ENCODE results near the gene ZFP90. TPM values are rescaled to one million over a fixed set of nuclear protein-coding genes. Genes with fewer than 3 reads are reported as not detected.

Gene ZFP90
- total RNA-seq, 1 donor from 2014 or later = 11.8 TPM

DNA sequence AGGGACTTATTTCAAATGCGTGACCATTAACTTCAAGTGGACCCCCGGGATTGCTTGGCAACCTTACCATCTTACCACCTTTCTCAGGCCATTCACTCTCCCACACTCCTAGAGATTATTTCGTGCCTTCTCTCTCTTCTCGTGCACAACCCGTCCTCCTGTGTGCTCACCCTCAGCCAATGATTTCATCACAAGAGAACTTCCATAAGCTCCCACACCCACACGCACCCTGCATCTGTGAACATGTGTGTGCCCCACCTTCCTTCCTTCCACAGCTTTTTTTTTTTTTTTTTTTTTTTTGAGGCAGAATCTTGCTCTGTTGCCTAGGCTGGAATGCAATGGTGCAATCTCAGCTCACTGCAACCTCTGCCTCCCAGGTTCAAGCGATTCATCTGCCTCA, 78.6 kb downstream of the ZFP90 start:
- TF ChIP-seq, protein P1, sequence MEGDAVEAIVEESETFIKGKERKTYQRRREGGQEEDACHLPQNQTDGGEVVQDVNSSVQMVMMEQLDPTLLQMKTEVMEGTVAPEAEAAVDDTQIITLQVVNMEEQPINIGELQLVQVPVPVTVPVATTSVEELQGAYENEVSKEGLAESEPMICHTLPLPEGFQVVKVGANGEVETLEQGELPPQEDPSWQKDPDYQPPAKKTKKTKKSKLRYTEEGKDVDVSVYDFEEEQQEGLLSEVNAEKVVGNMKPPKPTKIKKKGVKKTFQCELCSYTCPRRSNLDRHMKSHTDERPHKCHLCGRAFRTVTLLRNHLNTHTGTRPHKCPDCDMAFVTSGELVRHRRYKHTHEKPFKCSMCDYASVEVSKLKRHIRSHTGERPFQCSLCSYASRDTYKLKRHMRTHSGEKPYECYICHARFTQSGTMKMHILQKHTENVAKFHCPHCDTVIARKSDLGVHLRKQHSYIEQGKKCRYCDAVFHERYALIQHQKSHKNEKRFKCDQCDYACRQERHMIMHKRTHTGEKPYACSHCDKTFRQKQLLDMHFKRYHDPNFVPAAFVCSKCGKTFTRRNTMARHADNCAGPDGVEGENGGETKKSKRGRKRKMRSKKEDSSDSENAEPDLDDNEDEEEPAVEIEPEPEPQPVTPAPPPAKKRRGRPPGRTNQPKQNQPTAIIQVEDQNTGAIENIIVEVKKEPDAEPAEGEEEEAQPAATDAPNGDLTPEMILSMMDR (IDR thresholded peaks at IDR 0.05) = no peak
- no peak overlapping the region for H3K27ac ChIP-seq

More for the DNA sequence above, 78.6 kb downstream of the ZFP90 start:
- no peak for DNase-seq (ENCODE audit: low spot score in 2 of 2)
- H3K4me1 ChIP-seq = no peaks in the 10 kb centered on the region
- intact Hi-C loops (cut with DNase I) = no loop called here
- no peak overlapping the region for H3K4me3 ChIP-seq
- H3K9me3 ChIP-seq = peaks cover 0 to 5% of the 10 kb centered on the region in 2 donors
- H3K36me3 ChIP-seq = no peaks in the 10 kb centered on the region
- no peaks in the 10 kb centered on the region for H3K27me3 ChIP-seq

Other genes with a start within 250 kb of the ZFP90 start
- 14.4 TPM for gene SLC7A6OS, start 228.3 kb upstream of the ZFP90 start, total RNA-seq
- 25.1 TPM for gene PRMT7, start 228.3 kb upstream of the ZFP90 start, total RNA-seq
- not detected for gene SMPD3, start 90.8 kb upstream of the ZFP90 start, total RNA-seq
- not detected for gene CDH3, start 106.0 kb downstream of the ZFP90 start, total RNA-seq
- gene CDH1, start 198.0 kb downstream of the ZFP90 start, total RNA-seq = not detected